Measurements from ENCODE around the gene RBFOX2. TPM values are rescaled to one million over a fixed set of nuclear protein-coding genes. Genes with fewer than 3 reads are reported as not detected.

Gene RBFOX2
- total and polyA plus RNA-seq, 2 donors (not counting 3 experiments of a cell fraction or from before 2014, with no cell fraction given), result 125 to 142 TPM

- H3K4me2 ChIP-seq (ENCODE audit: insufficient read depth, low read length), result no peak overlapping the region
- no peaks in the 10 kb centered on the region for H3K36me3 ChIP-seq (ENCODE audit: control insufficient read depth in 2 of 2, extremely low read depth in 1 of 2, insufficient read depth in 2 of 2, low read length in 2 of 2)
- no TSS peak for BruUV-seq (replicated peaks)
- ChIA-PET CTCF (no interaction called here), POLR2A (no interaction called here)
- no peaks in the 10 kb centered on the region for H4K20me1 ChIP-seq (replicated peaks; ENCODE audit: control insufficient read depth, extremely low read depth, insufficient read depth, low read length)
- peaks cover 43% of the 10 kb centered on the region for H3K4me1 ChIP-seq (ENCODE audit: control insufficient read depth, extremely low read depth, insufficient read depth, low read length)
- H2AFZ ChIP-seq (ENCODE audit: low read depth, low read length), result no peak overlapping the region
- H3K27me3 ChIP-seq (ENCODE audit: control insufficient read depth in 2 of 2, insufficient read depth in 2 of 2, low read length in 2 of 2), result no peaks in the 10 kb centered on the region
- H3K9me1 ChIP-seq (replicated peaks; ENCODE audit: control insufficient read depth, extremely low read depth, insufficient read depth, low read length), result no peaks in the 10 kb centered on the region
- intact Hi-C loops (cut with micrococcal nuclease) (loop anchor here (5.0 to 10.0 kb wide), 2 partner anchors 75 to 557 kb away; no protein-coding TSS in a partner anchor), dilution Hi-C loops (cut with MboI; ENCODE audit: extremely low pct_ligation_motif_present, low sequenced_read_pairs) (no loop called here)
- H3K4me3 ChIP-seq (replicated peaks in 1 of 3; ENCODE audit: insufficient read depth in 1 of 3, low read depth in 1 of 3, low read length in 3 of 3), result no peak overlapping the region
- H3K9ac ChIP-seq (replicated peaks; ENCODE audit: extremely low read depth, insufficient read depth, low read length), result no peak overlapping the region
- H3K27ac ChIP-seq (ENCODE audit: insufficient read depth, low read depth, low read length), result no peak overlapping the region
- TF ChIP-seq FOS (IDR thresholded peaks at IDR 0.05; ENCODE audit: borderline replicate concordance, insufficient read depth, low read length) (no peak), GATA2 (IDR thresholded peaks at IDR 0.05; ENCODE audit: insufficient read depth, insufficient read length, low read depth, low read length) (no peak), MYC (IDR thresholded peaks at IDR 0.05; ENCODE audit: low read depth, low read length) (no peak), EZH2 (IDR thresholded peaks at IDR 0.05; ENCODE audit: borderline replicate concordance, low read depth, low read length, severe bottlenecking) (no peak), POLR2AphosphoS5 (IDR thresholded peaks at IDR 0.05; ENCODE audit: insufficient read depth, low read depth, low read length) (no peak), POLR2A (IDR thresholded peaks at IDR 0.05; ENCODE audit: low read depth, low read length) (no peak), JUN (IDR thresholded peaks at IDR 0.05; ENCODE audit: borderline replicate concordance, insufficient read depth, insufficient read length, low read depth) (no peak)
- TF ChIP-seq, protein P1, sequence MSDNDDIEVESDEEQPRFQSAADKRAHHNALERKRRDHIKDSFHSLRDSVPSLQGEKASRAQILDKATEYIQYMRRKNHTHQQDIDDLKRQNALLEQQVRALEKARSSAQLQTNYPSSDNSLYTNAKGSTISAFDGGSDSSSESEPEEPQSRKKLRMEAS (IDR thresholded peaks at IDR 0.05; ENCODE audit: insufficient read depth, insufficient read length), result no peak
- TF ChIP-seq, protein P2, sequence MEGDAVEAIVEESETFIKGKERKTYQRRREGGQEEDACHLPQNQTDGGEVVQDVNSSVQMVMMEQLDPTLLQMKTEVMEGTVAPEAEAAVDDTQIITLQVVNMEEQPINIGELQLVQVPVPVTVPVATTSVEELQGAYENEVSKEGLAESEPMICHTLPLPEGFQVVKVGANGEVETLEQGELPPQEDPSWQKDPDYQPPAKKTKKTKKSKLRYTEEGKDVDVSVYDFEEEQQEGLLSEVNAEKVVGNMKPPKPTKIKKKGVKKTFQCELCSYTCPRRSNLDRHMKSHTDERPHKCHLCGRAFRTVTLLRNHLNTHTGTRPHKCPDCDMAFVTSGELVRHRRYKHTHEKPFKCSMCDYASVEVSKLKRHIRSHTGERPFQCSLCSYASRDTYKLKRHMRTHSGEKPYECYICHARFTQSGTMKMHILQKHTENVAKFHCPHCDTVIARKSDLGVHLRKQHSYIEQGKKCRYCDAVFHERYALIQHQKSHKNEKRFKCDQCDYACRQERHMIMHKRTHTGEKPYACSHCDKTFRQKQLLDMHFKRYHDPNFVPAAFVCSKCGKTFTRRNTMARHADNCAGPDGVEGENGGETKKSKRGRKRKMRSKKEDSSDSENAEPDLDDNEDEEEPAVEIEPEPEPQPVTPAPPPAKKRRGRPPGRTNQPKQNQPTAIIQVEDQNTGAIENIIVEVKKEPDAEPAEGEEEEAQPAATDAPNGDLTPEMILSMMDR (IDR thresholded peaks at IDR 0.05; ENCODE audit: extremely low read depth in 1 of 2, insufficient read depth in 1 of 2, low read depth in 1 of 2, low read length in 2 of 2), result no peak
- FAIRE-seq, result no peak
- H3K79me2 ChIP-seq (ENCODE audit: control insufficient read depth, insufficient read depth, low read length), result peaks cover 55% of the 10 kb centered on the region
- no peaks in the 10 kb centered on the region for H3K9me3 ChIP-seq (replicated peaks; ENCODE audit: control insufficient read depth, insufficient read depth, low read length)
- no peak for DNase-seq (ENCODE audit: low read depth, low spot score)
Measured at GRCh38 chr22:35911877-35912276, 116.7 kb downstream of the RBFOX2 start.
